NAMALWA (cell line): Measurements from ENCODE around the gene GOSR2.
"Not testable (repeated sequence)": the region's sequence is repeated elsewhere in the genome, so short reads cannot be mapped to it uniquely, and the experiment has no call there.

Experiments used
- DNase-seq: peaks from one replicate; pipeline ENCODE4 v3.0.0-alpha.2; 2015; ENCODE audit warnings: low spot score

Gene GOSR2

GRCh38 chr17:46964315-46965265 is 41.6 kb downstream of the GOSR2 start:
- DNase-seq, result peak; percentile 31

GRCh38 chr17:46968224-46968834 is 45.4 kb downstream of the GOSR2 start:
- DNase-seq, result no peak

- DNase-seq, result no peak
Observed at GRCh38 chr17:46968896-46969295, 45.9 kb downstream of the GOSR2 start.

- DNase-seq, result no peak
Observed at GRCh38 chr17:46971647-46972300, 48.8 kb downstream of the GOSR2 start.

GRCh38 chr17:46972346-46972745 is 49.4 kb downstream of the GOSR2 start:
- no peak for DNase-seq

GRCh38 chr17:46974086-46974485 is 51.1 kb downstream of the GOSR2 start:
- no peak for DNase-seq

- no peak for DNase-seq
Observed at GRCh38 chr17:46975287-46975686, 52.3 kb downstream of the GOSR2 start.

- DNase-seq, result no peak
Observed at GRCh38 chr17:46976626-46977270, 53.8 kb downstream of the GOSR2 start.

GRCh38 chr17:46977348-46977747 is 54.4 kb downstream of the GOSR2 start:
- DNase-seq, result peak; percentile 35

- no peak for DNase-seq
Observed at GRCh38 chr17:46977750-46978488, 55.0 kb downstream of the GOSR2 start.

- no peak for DNase-seq
Observed at GRCh38 chr17:46978489-46979146, 55.7 kb downstream of the GOSR2 start.

- DNase-seq, result no peak
Observed at GRCh38 chr17:46979147-46979863, 56.3 kb downstream of the GOSR2 start, which contains the start of gene RPRML. RPRML (minus strand) TSS chr17:46979253; CDS start chr17:46979007, 246 bp downstream.

GRCh38 chr17:46982577-46982976 is 59.6 kb downstream of the GOSR2 start:
- no peak for DNase-seq

GRCh38 chr17:46983782-46984181 is 60.8 kb downstream of the GOSR2 start:
- DNase-seq, result no peak

GRCh38 chr17:46984341-46984740 is 61.4 kb downstream of the GOSR2 start:
- no peak for DNase-seq

- no peak for DNase-seq
Observed at GRCh38 chr17:46984892-46985291, 61.9 kb downstream of the GOSR2 start.

- no peak for DNase-seq
Observed at GRCh38 chr17:46986366-46986765, 63.4 kb downstream of the GOSR2 start.

GRCh38 chr17:46987927-46988326 is 65.0 kb downstream of the GOSR2 start:
- DNase-seq, result not testable (repeated sequence)

GRCh38 chr17:46989637-46990431 is 66.9 kb downstream of the GOSR2 start:
- no peak for DNase-seq
